ENCODE measurements around the gene FRS3.

The FRS3 gene

GRCh38 chr6:41740366-41741162 is 39.1 kb downstream of the FRS3 start:
- no peak for DNase-seq

- no peak for DNase-seq
Observed at GRCh38 chr6:41739041-41739440, 40.7 kb downstream of the FRS3 start.

GRCh38 chr6:41737591-41738130 is 42.0 kb downstream of the FRS3 start:
- no peak for DNase-seq

- no peak for DNase-seq
Observed at GRCh38 chr6:41736800-41737555, 42.7 kb downstream of the FRS3 start.

GRCh38 chr6:41736186-41736733 is 43.4 kb downstream of the FRS3 start:
- DNase-seq, result no peak

GRCh38 chr6:41735427-41736185 is 44.1 kb downstream of the FRS3 start, which contains the start of gene TFEB:
TFEB (minus strand) TSS chr6:41735608; CDS start chr6:41691213, 44,395 bp downstream.
- DNase-seq, result peak; percentile 89

- peak; percentile 49 for DNase-seq
Observed at GRCh38 chr6:41734666-41735426, 44.9 kb downstream of the FRS3 start.

- peak; percentile 72 for DNase-seq
Observed at GRCh38 chr6:41733707-41734665, 45.7 kb downstream of the FRS3 start.

GRCh38 chr6:41733360-41733706 is 46.4 kb downstream of the FRS3 start:
- DNase-seq, result no peak

GRCh38 chr6:41732591-41733359 is 46.9 kb downstream of the FRS3 start:
- DNase-seq, result no peak

GRCh38 chr6:41732149-41732548 is 47.6 kb downstream of the FRS3 start:
- DNase-seq, result no peak

- DNase-seq, result no peak
Observed at GRCh38 chr6:41731561-41732086, 48.1 kb downstream of the FRS3 start.

- peak; percentile 30 for DNase-seq
Observed at GRCh38 chr6:41730531-41731436, 48.9 kb downstream of the FRS3 start.

- DNase-seq, result no peak
Observed at GRCh38 chr6:41729624-41730023, 50.1 kb downstream of the FRS3 start.

GRCh38 chr6:41728954-41729353 is 50.7 kb downstream of the FRS3 start:
- DNase-seq, result no peak

GRCh38 chr6:41728073-41728936 is 51.4 kb downstream of the FRS3 start:
- DNase-seq, result peak; percentile 86

- no peak for DNase-seq
Observed at GRCh38 chr6:41727705-41728072, 52.0 kb downstream of the FRS3 start.

- DNase-seq, result no peak
Observed at GRCh38 chr6:41726876-41727275, 52.8 kb downstream of the FRS3 start.

Measured in NCI-H2029 (cell line).